Fibroblast of skin of back (primary cell): ENCODE measurements around the gene EFCAB14. TPM values are rescaled to one million over a fixed set of nuclear protein-coding genes. Genes with fewer than 3 reads are reported as not detected.
A peak's percentile ranks its signal among the peaks of the same experiment; 100 is the strongest.
"Not testable (repeated sequence)": the region's sequence is repeated elsewhere in the genome, so short reads cannot be mapped to it uniquely, and the experiment has no call there.

Experiments used
- DNase-seq: peaks from one replicate; pipeline ENCODE4 v3.0.0-alpha.2; 2013
- polyA plus RNA-seq, 2 experiments: library from polyadenylated mRNA; unstranded; fragments of 120-200 nt; gene quantifications; one replicate each; pipeline ENCODE4 v1.2.1, GENCODE V29; 2013; ENCODE audit not compliant: insufficient read length in 2 of 2

Gene EFCAB14
- polyA plus RNA-seq (2013, experiment 1 of 2; ENCODE audit: insufficient read length) = 35.2 TPM
- 39.4 TPM for polyA plus RNA-seq (2013, experiment 2 of 2; ENCODE audit: insufficient read length)

GRCh38 chr1:46718727-46719622, at the start of gene EFCAB14:
Gene EFCAB14, minus strand, starts transcription at chr1:46719114. Its CDS starts 1,027 bp downstream, at chr1:46718087.
- DNase-seq = peak; percentile 86

GRCh38 chr1:46768445-46768844, 49.5 kb upstream of the EFCAB14 start:
- no peak for DNase-seq

GRCh38 chr1:46767649-46768282, 48.9 kb upstream of the EFCAB14 start:
- DNase-seq = no peak

GRCh38 chr1:46764402-46764801, 45.5 kb upstream of the EFCAB14 start:
- no peak for DNase-seq

GRCh38 chr1:46761740-46762139, 42.8 kb upstream of the EFCAB14 start:
- no peak for DNase-seq

GRCh38 chr1:46760558-46761166, 41.7 kb upstream of the EFCAB14 start:
- no peak for DNase-seq

- no peak for DNase-seq
Measured at GRCh38 chr1:46757956-46758528, 39.1 kb upstream of the EFCAB14 start.

- DNase-seq = no peak
Measured at GRCh38 chr1:46757247-46757955, 38.5 kb upstream of the EFCAB14 start.

- DNase-seq = no peak
Measured at GRCh38 chr1:46755121-46755520, 36.2 kb upstream of the EFCAB14 start.

GRCh38 chr1:46754707-46755106, 35.8 kb upstream of the EFCAB14 start:
- not testable (repeated sequence) for DNase-seq

- no peak for DNase-seq
Measured at GRCh38 chr1:46753985-46754384, 35.1 kb upstream of the EFCAB14 start.

GRCh38 chr1:46749921-46750404, 31.0 kb upstream of the EFCAB14 start:
- DNase-seq = no peak

- DNase-seq = no peak
Measured at GRCh38 chr1:46749404-46749803, 30.5 kb upstream of the EFCAB14 start.

- peak; percentile 38 for DNase-seq
Measured at GRCh38 chr1:46747683-46748288, 28.9 kb upstream of the EFCAB14 start.

- DNase-seq = no peak
Measured at GRCh38 chr1:46742069-46742468, 23.2 kb upstream of the EFCAB14 start.

- DNase-seq = peak; percentile 64
Measured at GRCh38 chr1:46735708-46736324, 16.9 kb upstream of the EFCAB14 start.

- DNase-seq = not testable (repeated sequence)
Measured at GRCh38 chr1:46728327-46728873, 9.5 kb upstream of the EFCAB14 start.

- DNase-seq = no peak
Measured at GRCh38 chr1:46725736-46726108, 6.8 kb upstream of the EFCAB14 start.

GRCh38 chr1:46724991-46725735, 6.2 kb upstream of the EFCAB14 start:
- peak; percentile 70 for DNase-seq

GRCh38 chr1:46723901-46724300, 5.0 kb upstream of the EFCAB14 start:
- no peak for DNase-seq
